Tibial artery (tissue), 4 donors: ENCODE results near the gene ABL1.

Source experiments
- DNase-seq, 2 donors: peaks; one replicate each; pipeline ENCODE4 v3.0.0-alpha.2; 2019
- H3K27ac ChIP-seq, 2 donors: fragments of 200-600 bp; sonication (generic) in 1 of 2; 1 replicate in 1 of 2; 2 replicates in 1 of 2; pipeline ENCODE4 v1.5.1; 2018 to 2019; ENCODE audit warnings: mild to moderate bottlenecking in 1 of 2
- H3K27me3 ChIP-seq, 2 donors: fragments of 200-600 bp; sonication (generic) in 1 of 2; one replicate each; pipeline versions ENCODE4 v1.5.1 to v1.6.0; 2016 to 2019
- H3K36me3 ChIP-seq, 3 donors: fragments of 200-600 bp; sonication (generic) in 2 of 3; one replicate each; pipeline ENCODE4 v1.5.1; 2016 to 2019; ENCODE audit warnings: mild to moderate bottlenecking in 2 of 3
- H3K4me1 ChIP-seq, 4 donors: fragments of 200-600 bp; sonication (generic) in 2 of 4; 1 replicate in 3 of 4; 2 replicates in 1 of 4; pipeline ENCODE4 v1.5.1; 2016 to 2019
- H3K4me3 ChIP-seq, 2 donors: fragments of 200-600 bp; sonication (generic) in 1 of 2; 1 replicate in 1 of 2; 2 replicates in 1 of 2; pipeline ENCODE4 v1.5.1; 2018 to 2019; ENCODE audit warnings: mild to moderate bottlenecking in 2 of 2
- H3K9me3 ChIP-seq, 3 donors: fragments of 200-600 bp; sonication (generic) in 1 of 3; one replicate each; pipeline ENCODE4 v1.5.1; 2016 to 2019
- intact Hi-C: fragments of 100-400 bp; cut with DNase I; formaldehyde crosslinking; loops from one replicate; pipeline ENCODE4 v1.15.0; 2023; ENCODE audit warnings: low total_unique reads
- TF ChIP-seq, protein P1 (sequence below), 2 experiments: fragments of 200-600 bp in 1 of 2; fragments of 450-650 bp in 1 of 2; IDR thresholded peaks; one replicate each; pipeline ENCODE4 v1.5.1; 2017 to 2019; ENCODE audit warnings: antibody characterized with exemption in 2 of 2, mild to moderate bottlenecking in 1 of 2, moderate library complexity in 1 of 2

Gene ABL1

DNA sequence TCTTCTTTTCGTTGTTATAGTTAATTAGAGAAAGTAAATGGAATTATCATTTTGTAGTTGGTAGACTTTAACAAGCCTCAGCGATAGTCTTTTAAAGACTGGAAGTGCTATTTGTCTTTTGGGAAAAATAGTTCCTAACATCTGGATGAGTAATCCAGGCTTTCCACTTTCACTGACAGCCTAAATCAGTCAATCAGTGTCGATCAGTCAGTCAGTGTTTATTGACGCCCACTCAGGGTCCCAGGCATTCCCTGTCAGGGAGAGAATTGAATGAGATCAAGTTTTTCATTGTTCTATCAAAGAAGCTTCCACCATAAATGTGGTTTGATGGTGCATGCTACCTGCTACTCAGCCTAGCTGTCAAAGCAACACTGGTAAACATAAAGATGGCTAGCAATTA is 2.6 kb downstream of the ABL1 start:
- Histone ChIP-seq H3K9me3 (no peaks in the 10 kb centered on the region), H3K36me3 (no peaks in the 10 kb centered on the region), H3K27me3 (no peaks in the 10 kb centered on the region), H3K4me3 (peak overlapping the region; percentile 62), H3K27ac (peak overlapping the region; percentile 89 to 91), H3K4me1 (peaks cover 0 to 76% (median 58%) of the 10 kb centered on the region in 4 donors)
- intact Hi-C loops, result no loop called here
- TF ChIP-seq, protein P1, sequence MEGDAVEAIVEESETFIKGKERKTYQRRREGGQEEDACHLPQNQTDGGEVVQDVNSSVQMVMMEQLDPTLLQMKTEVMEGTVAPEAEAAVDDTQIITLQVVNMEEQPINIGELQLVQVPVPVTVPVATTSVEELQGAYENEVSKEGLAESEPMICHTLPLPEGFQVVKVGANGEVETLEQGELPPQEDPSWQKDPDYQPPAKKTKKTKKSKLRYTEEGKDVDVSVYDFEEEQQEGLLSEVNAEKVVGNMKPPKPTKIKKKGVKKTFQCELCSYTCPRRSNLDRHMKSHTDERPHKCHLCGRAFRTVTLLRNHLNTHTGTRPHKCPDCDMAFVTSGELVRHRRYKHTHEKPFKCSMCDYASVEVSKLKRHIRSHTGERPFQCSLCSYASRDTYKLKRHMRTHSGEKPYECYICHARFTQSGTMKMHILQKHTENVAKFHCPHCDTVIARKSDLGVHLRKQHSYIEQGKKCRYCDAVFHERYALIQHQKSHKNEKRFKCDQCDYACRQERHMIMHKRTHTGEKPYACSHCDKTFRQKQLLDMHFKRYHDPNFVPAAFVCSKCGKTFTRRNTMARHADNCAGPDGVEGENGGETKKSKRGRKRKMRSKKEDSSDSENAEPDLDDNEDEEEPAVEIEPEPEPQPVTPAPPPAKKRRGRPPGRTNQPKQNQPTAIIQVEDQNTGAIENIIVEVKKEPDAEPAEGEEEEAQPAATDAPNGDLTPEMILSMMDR (IDR thresholded peaks at IDR 0.05), result no peak
- no peak for DNase-seq

DNA sequence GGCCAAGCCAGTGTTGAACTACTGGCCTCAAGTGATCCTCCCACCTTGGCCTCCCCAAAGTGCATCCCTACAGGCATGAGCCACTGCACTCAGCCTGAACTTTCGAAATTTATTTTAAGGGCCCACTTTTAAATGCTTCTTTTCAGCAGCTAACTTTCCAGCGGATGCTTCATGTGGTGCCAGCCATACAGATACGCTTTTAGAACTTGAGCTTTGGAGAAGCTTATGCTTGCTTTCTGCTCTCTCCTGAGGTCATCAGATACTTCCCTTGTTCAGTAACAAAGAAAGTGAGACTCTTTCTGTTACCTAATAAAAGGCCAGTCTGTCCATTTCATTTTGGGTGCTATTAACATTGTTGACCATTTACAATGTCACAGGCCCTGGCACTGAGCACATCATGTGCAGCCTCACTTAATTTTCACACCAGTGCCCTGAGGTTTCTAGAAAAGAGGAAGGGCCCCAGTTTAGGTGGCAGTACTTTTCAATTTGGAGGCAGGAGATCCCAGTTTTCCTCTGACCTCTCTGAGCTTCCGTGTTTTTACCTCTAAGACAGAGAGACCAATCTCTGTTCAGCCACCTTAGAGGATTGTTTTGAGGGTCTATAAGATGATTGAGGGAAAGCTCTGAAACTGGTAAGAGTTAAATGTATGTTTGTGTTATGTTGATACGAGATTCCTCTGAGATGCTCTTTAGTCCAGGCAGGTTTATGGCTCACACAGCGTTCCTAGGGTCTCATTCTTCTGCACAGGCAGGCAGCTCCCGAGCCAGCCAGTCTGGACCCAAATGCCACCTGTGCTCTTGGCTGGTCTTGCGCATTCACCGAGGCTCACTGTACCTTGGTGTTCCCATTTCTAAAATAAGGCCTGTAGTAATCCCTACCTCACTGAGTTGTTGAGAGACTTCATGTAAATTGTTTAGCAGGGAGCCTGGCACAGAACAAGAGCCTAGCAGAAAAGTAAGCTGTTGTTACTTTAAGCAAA is 4.4 kb downstream of the ABL1 start:
- peak overlapping the region; percentile 89 to 91 for H3K27ac ChIP-seq
- TF ChIP-seq, protein P1 (IDR thresholded peaks at IDR 0.05), result no peak
- H3K36me3 ChIP-seq, result no peaks in the 10 kb centered on the region
- DNase-seq, result no peak
- intact Hi-C loops, result no loop called here
- peaks cover 0 to 80% (median 62%) of the 10 kb centered on the region in 4 donors for H3K4me1 ChIP-seq
- H3K4me3 ChIP-seq, result peak overlapping the region; percentile 62
- H3K27me3 ChIP-seq, result no peaks in the 10 kb centered on the region
- H3K9me3 ChIP-seq, result no peaks in the 10 kb centered on the region

DNA sequence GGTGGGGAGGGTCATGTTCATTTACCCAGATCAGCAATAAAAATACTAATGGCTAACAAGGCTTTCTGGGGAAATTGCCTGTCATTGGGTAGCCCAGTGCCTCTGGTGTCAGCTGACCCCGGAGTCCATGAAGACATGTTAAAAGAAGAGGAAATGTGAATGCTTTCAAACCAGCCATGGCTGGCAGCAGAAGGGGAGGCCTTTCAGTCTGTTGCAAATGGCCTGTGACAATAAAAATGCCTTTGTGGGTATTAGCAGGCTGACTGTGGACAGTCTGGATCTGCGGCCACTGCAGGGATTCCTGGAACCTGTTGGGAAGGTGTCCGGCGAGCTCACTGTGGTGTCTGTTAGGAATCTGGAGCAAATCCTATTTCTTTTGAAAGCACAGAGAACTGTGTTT is 7.5 kb downstream of the ABL1 start:
- H3K4me1 ChIP-seq, result peaks cover 0 to 98% (median 82%) of the 10 kb centered on the region in 4 donors
- no peaks in the 10 kb centered on the region for H3K9me3 ChIP-seq
- H3K36me3 ChIP-seq, result no peaks in the 10 kb centered on the region
- TF ChIP-seq, protein P1 (IDR thresholded peaks at IDR 0.05), result no peak
- H3K27ac ChIP-seq, result peak overlapping the region; percentile 89 to 91
- intact Hi-C loops, result no loop called here
- no peaks in the 10 kb centered on the region for H3K27me3 ChIP-seq
- DNase-seq, result no peak
- H3K4me3 ChIP-seq, result no peak overlapping the region

- Histone ChIP-seq H3K9me3 (no peaks in the 10 kb centered on the region), H3K36me3 (no peaks in the 10 kb centered on the region), H3K4me3 (no peak overlapping the region), H3K27me3 (no peaks in the 10 kb centered on the region), H3K4me1 (peaks cover 0 to 98% (median 82%) of the 10 kb centered on the region in 4 donors), H3K27ac (peak overlapping the region; percentile 89 to 91)
- intact Hi-C loops, result no loop called here
- DNase-seq, result no peak
- TF ChIP-seq, protein P1 (IDR thresholded peaks at IDR 0.05), result no peak
These were observed 8.2 kb downstream of the ABL1 start for GRCh38 chr9:130843049-130843908.

DNA sequence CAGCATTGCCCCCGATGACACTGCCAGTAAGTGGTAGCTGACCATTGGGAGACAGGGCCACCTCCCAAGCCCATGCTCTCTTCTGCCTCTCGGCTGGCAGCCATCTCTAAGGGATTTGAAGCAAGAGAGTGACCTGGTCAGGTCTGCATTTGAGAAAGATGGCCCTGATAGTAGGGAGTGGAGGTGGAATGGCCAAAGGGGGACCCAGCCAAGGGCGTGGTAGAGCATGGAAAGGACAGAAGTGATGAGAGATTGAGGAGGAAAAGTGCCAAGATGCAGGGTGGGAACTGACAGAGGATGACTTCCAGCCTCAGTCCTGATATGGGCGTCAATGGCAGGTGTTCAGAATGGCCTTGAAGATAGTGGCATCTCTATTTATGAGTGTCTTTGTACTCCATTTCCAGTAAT is 9.0 kb downstream of the ABL1 start:
- intact Hi-C loops, result no loop called here
- peak overlapping the region; percentile 89 to 91 for H3K27ac ChIP-seq
- H3K36me3 ChIP-seq, result no peaks in the 10 kb centered on the region
- H3K9me3 ChIP-seq, result no peaks in the 10 kb centered on the region
- TF ChIP-seq, protein P1 (IDR thresholded peaks at IDR 0.05), result no peak
- H3K4me1 ChIP-seq, result peaks cover 0 to 98% (median 83%) of the 10 kb centered on the region in 4 donors
- H3K4me3 ChIP-seq, result no peak overlapping the region
- H3K27me3 ChIP-seq, result no peaks in the 10 kb centered on the region
- peak in 1 of 2 donors; percentile 46 for DNase-seq
